Endothelial cell of umbilical vein (primary cell): ENCODE results near the gene MTRF1L. TPM values are rescaled to one million over a fixed set of nuclear protein-coding genes. Genes with fewer than 3 reads are reported as not detected.

Experiments used
- BruUV-seq: library from RNA; stranded (reverse); fragments of 400-500 nt; replicated peaks from 2 replicates; lab custom pipeline; 2021; lab: Mats Ljungman, UMichigan
- CTCF ChIA-PET: fragments of 300-600, 350-600 bp; sonication (Branson Sonifier 250); formaldehyde crosslinking; loops from one replicate; lab custom pipeline; 2021; ENCODE audit warnings: antibody characterized with exemption, inconsistent platforms; lab: Charles Lee
- POLR2A ChIA-PET: fragments of 300-600, 350-600 bp; sonication (Branson Sonifier 250); formaldehyde crosslinking; loops from one replicate; lab custom pipeline; 2021; ENCODE audit warnings: antibody characterized with exemption, inconsistent platforms; lab: Charles Lee
- DNase-seq: peaks from one replicate; pipeline ENCODE4 v3.0.0-alpha.2; 2011; ENCODE audit warnings: low read depth, low spot score
- FAIRE-seq: peaks from 2 replicates; lab custom pipeline; 2011; peaks lifted over from hg19 to GRCh38; lab: Jason Lieb, UNC
- H2AFZ ChIP-seq: 2 replicates; pipeline ENCODE4 v1.6.0; 2012; ENCODE audit warnings: low read depth, low read length, control low read depth, inconsistent platforms
- H3K27ac ChIP-seq: 2 replicates; pipeline ENCODE4 v1.5.1; 2011; ENCODE audit warnings: low read depth, mild to moderate bottlenecking, control low read depth, low read length, moderate library complexity; ENCODE audit not compliant: insufficient read depth
- H3K27me3 ChIP-seq, 2 experiments: 2 replicates each; pipeline versions ENCODE4 v1.6.0 to v1.6.1; 2011; ENCODE audit warnings: low read length in 2 of 2, mixed read lengths in 1 of 2; ENCODE audit not compliant: control insufficient read depth in 2 of 2, insufficient read depth in 2 of 2
- H3K36me3 ChIP-seq, 2 experiments: 2 replicates in 1 of 2; 3 replicates in 1 of 2; pipeline ENCODE4 v1.5.1; 2011; ENCODE audit warnings: low read length in 2 of 2, mild to moderate bottlenecking in 1 of 2, moderate library complexity in 1 of 2; ENCODE audit not compliant: control insufficient read depth in 2 of 2, insufficient read depth in 2 of 2; ENCODE audit errors: extremely low read depth in 1 of 2
- H3K4me1 ChIP-seq: 3 replicates; pipeline ENCODE4 v1.5.1; 2011; ENCODE audit warnings: mild to moderate bottlenecking, low read length; ENCODE audit not compliant: control insufficient read depth, insufficient read depth; ENCODE audit errors: extremely low read depth
- H3K4me2 ChIP-seq: 2 replicates; pipeline ENCODE4 v1.6.1; 2011; ENCODE audit warnings: low read length, control low read depth, mixed read lengths; ENCODE audit not compliant: insufficient read depth
- H3K4me3 ChIP-seq, 3 experiments: fragments of 200-600 bp in 1 of 3; sonication (generic), shearing (Covaris generic) in 1 of 3; replicated peaks in 1 of 3; 2 replicates each; pipeline ENCODE4 v1.5.1; 2011 to 2016; ENCODE audit warnings: control low read depth in 3 of 3, low read length in 3 of 3, mild to moderate bottlenecking in 2 of 3, inconsistent platforms in 1 of 3, low read depth in 1 of 3, moderate library complexity in 1 of 3; ENCODE audit not compliant: insufficient read depth in 1 of 3
- H3K79me2 ChIP-seq: 2 replicates; pipeline ENCODE4 v1.6.0; 2012; ENCODE audit warnings: low read length, inconsistent platforms; ENCODE audit not compliant: control insufficient read depth, insufficient read depth
- H3K9ac ChIP-seq: replicated peaks from 2 replicates; pipeline ENCODE3; 2011; ENCODE audit warnings: low read length, control low read depth; ENCODE audit not compliant: insufficient read depth; ENCODE audit errors: extremely low read depth
- H3K9me1 ChIP-seq: replicated peaks from 3 replicates; pipeline ENCODE4 v1.6.0; 2011; ENCODE audit warnings: mild to moderate bottlenecking, low read length; ENCODE audit not compliant: control insufficient read depth, insufficient read depth; ENCODE audit errors: extremely low read depth
- H3K9me3 ChIP-seq: replicated peaks from 2 replicates; pipeline ENCODE4 v1.5.1; 2012; ENCODE audit warnings: low read length, inconsistent platforms; ENCODE audit not compliant: control insufficient read depth, insufficient read depth
- H4K20me1 ChIP-seq: replicated peaks from 2 replicates; pipeline ENCODE3; 2011; ENCODE audit warnings: mild to moderate bottlenecking, low read length; ENCODE audit not compliant: control insufficient read depth, insufficient read depth; ENCODE audit errors: extremely low read depth
- EZH2 ChIP-seq: IDR thresholded peaks from 2 replicates; pipeline ENCODE4 v1.6.1; 2012; ENCODE audit warnings: borderline replicate concordance, low read depth, mild to moderate bottlenecking, moderate library complexity, low read length, inconsistent platforms; ENCODE audit not compliant: severe bottlenecking
- FOS ChIP-seq: IDR thresholded peaks from 2 replicates; pipeline ENCODE4 v1.6.1; 2011; ENCODE audit warnings: mild to moderate bottlenecking, low read length, moderate library complexity, borderline replicate concordance; ENCODE audit not compliant: insufficient read depth
- GATA2 ChIP-seq: IDR thresholded peaks from 2 replicates; pipeline ENCODE4 v1.7.0; 2011; ENCODE audit warnings: low read depth, mild to moderate bottlenecking, moderate library complexity, mixed read lengths, low read length; ENCODE audit not compliant: insufficient read length, insufficient read depth
- JUN ChIP-seq: IDR thresholded peaks from 2 replicates; pipeline ENCODE4 v1.6.1; 2011; ENCODE audit warnings: borderline replicate concordance, low read depth; ENCODE audit not compliant: insufficient read length, insufficient read depth
- MYC ChIP-seq: IDR thresholded peaks from one replicate; pipeline ENCODE4 v1.6.1; 2011; ENCODE audit warnings: mild to moderate bottlenecking, low read depth, low read length
- POLR2A ChIP-seq: IDR thresholded peaks from 2 replicates; pipeline ENCODE4 v1.6.1; 2012; ENCODE audit warnings: low read depth, mild to moderate bottlenecking, control low read depth, low read length
- POLR2AphosphoS5 ChIP-seq: IDR thresholded peaks from 2 replicates; pipeline ENCODE4 v1.6.1; 2012; ENCODE audit warnings: low read depth, mild to moderate bottlenecking, control low read depth, low read length, moderate library complexity; ENCODE audit not compliant: insufficient read depth
- dilution Hi-C: fragments of 300-500 bp; cut with MboI; formaldehyde crosslinking; loops from one replicate; pipeline ENCODE4 v1.15.0; 2019; ENCODE audit warnings: low sequenced_read_pairs; ENCODE audit not compliant: extremely low pct_ligation_motif_present
- intact Hi-C: fragments of 100-400 bp; cut with micrococcal nuclease; formaldehyde crosslinking; loops from one replicate; pipeline ENCODE4 v1.10.0; 2022
- polyA plus RNA-seq, 4 experiments: library from polyadenylated mRNA; depleted of rRNA in 3 of 4; stranded (reverse) in 3 of 4; unstranded in 1 of 4; fragments of >200 nt; gene quantifications; 2 replicates each; pipeline versions ENCODE4 v1.2.1 to v1.2.3, GENCODE V29; 2011 to 2012; ENCODE audit warnings: missing spikeins in 1 of 4
- total RNA-seq: library from RNA; stranded (reverse); gene quantifications from 2 replicates; pipeline ENCODE4 v1.2.3, GENCODE V29; 2021
- TF ChIP-seq, protein P1 (sequence below): IDR thresholded peaks from 2 replicates; pipeline ENCODE4 v1.6.1; 2011; ENCODE audit not compliant: insufficient read depth, insufficient read length
- TF ChIP-seq, protein P2 (sequence below), 2 donors: IDR thresholded peaks; 1 replicate in 1 of 2; 2 replicates in 1 of 2; pipeline ENCODE4 v1.5.1; 2011; ENCODE audit warnings: low read length in 2 of 2, mild to moderate bottlenecking in 2 of 2, moderate library complexity in 2 of 2, control low read depth in 1 of 2, inconsistent platforms in 1 of 2, low read depth in 1 of 2; ENCODE audit not compliant: insufficient read depth in 1 of 2; ENCODE audit errors: extremely low read depth in 1 of 2

The MTRF1L gene
- total and polyA plus RNA-seq, 2 donors (not counting 3 experiments of a cell fraction or from before 2014, with no cell fraction given) = 6.2 to 27.5 TPM

DNA sequence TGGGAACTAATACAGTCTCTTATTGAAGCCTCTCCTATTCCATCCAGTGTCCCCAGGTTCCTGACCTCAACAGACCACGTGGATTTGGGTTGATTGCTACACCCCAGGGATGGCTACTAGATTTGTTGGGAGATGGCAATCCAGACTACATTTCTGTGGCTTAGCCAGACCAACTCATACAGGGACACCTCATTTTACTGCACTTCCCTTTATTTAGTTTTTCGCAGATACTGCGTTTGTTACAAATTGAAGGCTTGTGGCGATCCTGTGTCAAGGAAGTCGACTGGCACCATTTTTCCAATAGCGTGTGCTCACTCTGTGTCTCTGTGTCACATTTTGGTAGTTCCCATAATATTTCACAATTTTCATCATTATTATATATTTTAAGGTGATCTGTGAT lies 10.3 kb upstream of the MTRF1L start:
- no TSS peak for BruUV-seq
- Histone ChIP-seq H3K4me1 (no peaks in the 10 kb centered on the region), H3K36me3 (no peaks in the 10 kb centered on the region), H3K27me3 (no peaks in the 10 kb centered on the region), H3K9me3 (no peaks in the 10 kb centered on the region), H3K27ac (no peak overlapping the region), H3K4me3 (no peak overlapping the region), H3K4me2 (no peak overlapping the region), H2AFZ (no peak overlapping the region), H3K9me1 (no peaks in the 10 kb centered on the region), H3K9ac (no peak overlapping the region), H3K79me2 (no peaks in the 10 kb centered on the region), H4K20me1 (no peaks in the 10 kb centered on the region)
- POLR2A ChIA-PET = no interaction called here
- DNase-seq = no peak
- CTCF ChIA-PET = interaction anchor here (0.9 to 1.3 kb wide), 2 partner anchors 19 to 59 kb away, joined by 3 to 5 read pairs; no protein-coding TSS in a partner anchor
- TF ChIP-seq FOS (no peak), GATA2 (no peak), EZH2 (no peak), POLR2A (no peak), POLR2AphosphoS5 (no peak), JUN (no peak), MYC (no peak)
- TF ChIP-seq, protein P1, sequence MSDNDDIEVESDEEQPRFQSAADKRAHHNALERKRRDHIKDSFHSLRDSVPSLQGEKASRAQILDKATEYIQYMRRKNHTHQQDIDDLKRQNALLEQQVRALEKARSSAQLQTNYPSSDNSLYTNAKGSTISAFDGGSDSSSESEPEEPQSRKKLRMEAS = no peak
- TF ChIP-seq, protein P2, sequence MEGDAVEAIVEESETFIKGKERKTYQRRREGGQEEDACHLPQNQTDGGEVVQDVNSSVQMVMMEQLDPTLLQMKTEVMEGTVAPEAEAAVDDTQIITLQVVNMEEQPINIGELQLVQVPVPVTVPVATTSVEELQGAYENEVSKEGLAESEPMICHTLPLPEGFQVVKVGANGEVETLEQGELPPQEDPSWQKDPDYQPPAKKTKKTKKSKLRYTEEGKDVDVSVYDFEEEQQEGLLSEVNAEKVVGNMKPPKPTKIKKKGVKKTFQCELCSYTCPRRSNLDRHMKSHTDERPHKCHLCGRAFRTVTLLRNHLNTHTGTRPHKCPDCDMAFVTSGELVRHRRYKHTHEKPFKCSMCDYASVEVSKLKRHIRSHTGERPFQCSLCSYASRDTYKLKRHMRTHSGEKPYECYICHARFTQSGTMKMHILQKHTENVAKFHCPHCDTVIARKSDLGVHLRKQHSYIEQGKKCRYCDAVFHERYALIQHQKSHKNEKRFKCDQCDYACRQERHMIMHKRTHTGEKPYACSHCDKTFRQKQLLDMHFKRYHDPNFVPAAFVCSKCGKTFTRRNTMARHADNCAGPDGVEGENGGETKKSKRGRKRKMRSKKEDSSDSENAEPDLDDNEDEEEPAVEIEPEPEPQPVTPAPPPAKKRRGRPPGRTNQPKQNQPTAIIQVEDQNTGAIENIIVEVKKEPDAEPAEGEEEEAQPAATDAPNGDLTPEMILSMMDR (IDR thresholded peaks at IDR 0.05; ENCODE audit: extremely low read depth in 1 of 2, insufficient read depth in 1 of 2, low read depth in 1 of 2, low read length in 2 of 2) = no peak
- no peak for FAIRE-seq
- dilution Hi-C loops = no loop called here
- intact Hi-C loops = no loop called here
